ELF-1 (cell line): ENCODE results near the gene GPR176.
"Not testable (repeated sequence)": the region's sequence is repeated elsewhere in the genome, so short reads cannot be mapped to it uniquely, and the experiment has no call there.

Experiments used
- DNase-seq: peaks from one replicate; pipeline ENCODE4 v3.0.0-alpha.2; 2016; ENCODE audit warnings: low read depth, low spot score

GPR176 gene

GRCh38 chr15:39936187-39936586 lies 16.1 kb upstream of the GPR176 start:
- no peak for DNase-seq

- no peak for DNase-seq
These were observed 15.2 kb upstream of the GPR176 start for GRCh38 chr15:39935241-39935640.

GRCh38 chr15:39934397-39935071 lies 14.5 kb upstream of the GPR176 start:
- DNase-seq: no peak

- DNase-seq: no peak
These were observed 11.5 kb upstream of the GPR176 start for GRCh38 chr15:39931615-39932014.

- no peak for DNase-seq
These were observed 6.5 kb upstream of the GPR176 start for GRCh38 chr15:39926526-39926925.

GRCh38 chr15:39925112-39925842 lies 5.2 kb upstream of the GPR176 start:
- DNase-seq: no peak

- DNase-seq: no peak
These were observed 4.4 kb upstream of the GPR176 start for GRCh38 chr15:39924437-39924836.

GRCh38 chr15:39922462-39923092 lies 2.5 kb upstream of the GPR176 start:
- DNase-seq: no peak

GRCh38 chr15:39921274-39921638 lies 1.2 kb upstream of the GPR176 start:
- DNase-seq: no peak

- peak; percentile 74 for DNase-seq
These were observed 626 bp upstream of the GPR176 start for GRCh38 chr15:39920510-39921273.

GRCh38 chr15:39919411-39919747 lies 687 bp downstream of the GPR176 start:
- no peak for DNase-seq

GRCh38 chr15:39918688-39919385 lies 1.2 kb downstream of the GPR176 start:
- DNase-seq: no peak

- DNase-seq: no peak
These were observed 5.1 kb downstream of the GPR176 start for GRCh38 chr15:39914977-39915376.

GRCh38 chr15:39909007-39909406 lies 11.1 kb downstream of the GPR176 start:
- no peak for DNase-seq

GRCh38 chr15:39908186-39908585 lies 11.9 kb downstream of the GPR176 start:
- DNase-seq: no peak

GRCh38 chr15:39907216-39907615 lies 12.8 kb downstream of the GPR176 start:
- DNase-seq: no peak

- no peak for DNase-seq
These were observed 16.0 kb downstream of the GPR176 start for GRCh38 chr15:39904115-39904514.

- DNase-seq: no peak
These were observed 21.7 kb downstream of the GPR176 start for GRCh38 chr15:39898317-39898716.

GRCh38 chr15:39896846-39897245 lies 23.2 kb downstream of the GPR176 start:
- DNase-seq: no peak

GRCh38 chr15:39896101-39896500 lies 24.0 kb downstream of the GPR176 start:
- DNase-seq: no peak

- DNase-seq: not testable (repeated sequence)
These were observed 27.0 kb downstream of the GPR176 start for GRCh38 chr15:39893051-39893450.

GRCh38 chr15:39892418-39892817 lies 27.6 kb downstream of the GPR176 start:
- DNase-seq: no peak
